ENCODE measurements around the gene DENND5A. TPM values are rescaled to one million over a fixed set of nuclear protein-coding genes. Genes with fewer than 3 reads are reported as not detected.

DENND5A gene
- total and polyA plus RNA-seq, 2 donors (not counting 1 experiment from before 2014, with no cell fraction given): 41.3 to 66.5 TPM

GRCh38 chr11:9109858-9110731, 155.1 kb downstream of the DENND5A start:
- no peak overlapping the region for H3K4me3 Mint-ChIP-seq
- H3K27ac ChIP-seq (ENCODE audit: low read length in 2 of 2): no peak overlapping the region
- H3K9ac ChIP-seq (ENCODE audit: low read length): no peak overlapping the region
- TF ChIP-seq EZH2 (IDR thresholded peaks at IDR 0.05; ENCODE audit: borderline replicate concordance, insufficient read depth, low read depth, low read length, poor library complexity, severe bottlenecking): no peak
- no peak for TF ChIP-seq CTCF (IDR thresholded peaks at IDR 0.05)
- H2AFZ ChIP-seq (ENCODE audit: insufficient read depth, low read depth, low read length, poor library complexity, severe bottlenecking): no peak overlapping the region
- H3K4me2 ChIP-seq (replicated peaks; ENCODE audit: low read depth, low read length, poor library complexity, severe bottlenecking): no peak overlapping the region
- no peak overlapping the region for H3K4me3 ChIP-seq (ENCODE audit: control extremely low read depth in 1 of 5, extremely low read depth in 1 of 5, insufficient read depth in 1 of 5, low read depth in 2 of 5, low read length in 4 of 5)
- H3K4me1 ChIP-seq (ENCODE audit: control insufficient read depth in 2 of 2, insufficient read depth in 2 of 2, low read length in 2 of 2): no peaks in the 10 kb centered on the region
- H3K27ac Mint-ChIP-seq: no peak overlapping the region
- no peaks in the 10 kb centered on the region for H3K36me3 ChIP-seq (replicated peaks in 1 of 2; ENCODE audit: control extremely low read depth in 1 of 2, control insufficient read depth in 1 of 2, extremely low read depth in 1 of 2, insufficient read depth in 2 of 2, low read length in 1 of 2)
- H3K4me1 Mint-ChIP-seq: no peaks in the 10 kb centered on the region
- POLR2A ChIA-PET: no interaction called here
- peaks cover 5 to 13% (median 7%) of the 10 kb centered on the region in 3 donors for H3K9me3 ChIP-seq (ENCODE audit: control extremely low read depth in 1 of 3, control insufficient read depth in 2 of 3, insufficient read depth in 1 of 3, low read length in 2 of 3)
- H4K20me1 ChIP-seq (ENCODE audit: control insufficient read depth, insufficient read depth, low read length, poor library complexity, severe bottlenecking): no peaks in the 10 kb centered on the region
- H3K79me2 ChIP-seq (ENCODE audit: control insufficient read depth, insufficient read depth, low read length): no peaks in the 10 kb centered on the region
- peaks cover 4% of the 10 kb centered on the region for H3K9me3 Mint-ChIP-seq (ENCODE audit: insufficient read depth)
- H3K27me3 Mint-ChIP-seq: peaks cover 19% of the 10 kb centered on the region
- CTCF ChIA-PET: no interaction called here
- ATAC-seq (ENCODE audit: low read depth): no peak
- no peak for DNase-seq
- WGBS (ENCODE audit: insufficient coverage): no CpG with 5 or more reads among the region's 3 CpGs
- intact Hi-C loops (cut with micrococcal nuclease): no loop called here
- H3K27me3 ChIP-seq (replicated peaks in 1 of 4; ENCODE audit: control extremely low read depth in 1 of 4, control insufficient read depth in 3 of 4, insufficient read depth in 4 of 4, low read length in 3 of 4): no peaks in the 10 kb centered on the region

DNA sequence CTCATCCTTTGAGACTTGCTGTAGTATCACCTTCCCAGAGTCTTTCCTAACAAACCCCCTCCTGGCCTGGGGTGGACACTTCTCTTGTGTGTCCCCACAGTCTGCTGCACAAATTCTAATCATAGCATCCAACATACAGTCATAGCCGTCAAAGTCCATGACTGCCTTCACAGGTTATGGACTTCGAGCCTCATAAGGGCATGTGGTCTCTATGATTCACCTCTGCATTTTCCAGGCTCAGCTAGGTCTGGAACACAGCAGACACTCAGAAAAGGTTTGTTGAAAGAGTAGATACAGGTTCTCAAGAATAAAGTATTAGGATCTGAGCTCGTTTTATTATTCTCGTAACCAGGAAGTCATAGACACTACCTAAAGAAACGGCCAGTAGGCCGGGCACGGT, 160.6 kb downstream of the DENND5A start:
- H3K36me3 ChIP-seq (replicated peaks in 1 of 2; ENCODE audit: control extremely low read depth in 1 of 2, control insufficient read depth in 1 of 2, extremely low read depth in 1 of 2, insufficient read depth in 2 of 2, low read length in 1 of 2): no peaks in the 10 kb centered on the region
- H3K4me2 ChIP-seq (replicated peaks; ENCODE audit: low read depth, low read length, poor library complexity, severe bottlenecking): no peak overlapping the region
- peaks cover 0 to 6% (median 3%) of the 10 kb centered on the region in 4 experiments for H3K27me3 ChIP-seq (replicated peaks in 1 of 4; ENCODE audit: control extremely low read depth in 1 of 4, control insufficient read depth in 3 of 4, insufficient read depth in 4 of 4, low read length in 3 of 4)
- no peak overlapping the region for H3K27ac ChIP-seq (ENCODE audit: low read length in 2 of 2)
- H4K20me1 ChIP-seq (ENCODE audit: control insufficient read depth, insufficient read depth, low read length, poor library complexity, severe bottlenecking): no peaks in the 10 kb centered on the region
- peaks cover 38% of the 10 kb centered on the region for H3K27me3 Mint-ChIP-seq
- ATAC-seq (ENCODE audit: low read depth) (no peak), DNase-seq (no peak)
- no peaks in the 10 kb centered on the region for H3K9me3 Mint-ChIP-seq (ENCODE audit: insufficient read depth)
- no peak overlapping the region for H3K4me3 ChIP-seq (ENCODE audit: control extremely low read depth in 1 of 5, extremely low read depth in 1 of 5, insufficient read depth in 1 of 5, low read depth in 2 of 5, low read length in 4 of 5)
- intact Hi-C loops (cut with micrococcal nuclease): no loop called here
- no peak overlapping the region for H3K4me3 Mint-ChIP-seq
- H3K4me1 Mint-ChIP-seq: no peaks in the 10 kb centered on the region
- H3K4me1 ChIP-seq (ENCODE audit: control insufficient read depth in 2 of 2, insufficient read depth in 2 of 2, low read length in 2 of 2): no peaks in the 10 kb centered on the region
- no peak for TF ChIP-seq EZH2 (IDR thresholded peaks at IDR 0.05; ENCODE audit: borderline replicate concordance, insufficient read depth, low read depth, low read length, poor library complexity, severe bottlenecking)
- TF ChIP-seq CTCF (IDR thresholded peaks at IDR 0.05): no peak
- ChIA-PET CTCF (no interaction called here), POLR2A (no interaction called here)
- peaks cover 0 to 1% (median 0%) of the 10 kb centered on the region in 3 donors for H3K9me3 ChIP-seq (ENCODE audit: control extremely low read depth in 1 of 3, control insufficient read depth in 2 of 3, insufficient read depth in 1 of 3, low read length in 2 of 3)
- WGBS (ENCODE audit: insufficient coverage): no CpG with 5 or more reads among the region's 7 CpGs
- no peak overlapping the region for H2AFZ ChIP-seq (ENCODE audit: insufficient read depth, low read depth, low read length, poor library complexity, severe bottlenecking)
- H3K79me2 ChIP-seq (ENCODE audit: control insufficient read depth, insufficient read depth, low read length): no peaks in the 10 kb centered on the region
- no peak overlapping the region for H3K27ac Mint-ChIP-seq
- no peak overlapping the region for H3K9ac ChIP-seq (ENCODE audit: low read length)
